ENCODE data around the gene NLRP4.
"Not testable (repeated sequence)": the region's sequence is repeated elsewhere in the genome, so short reads cannot be mapped to it uniquely, and the experiment has no call there.

Gene NLRP4

DNA sequence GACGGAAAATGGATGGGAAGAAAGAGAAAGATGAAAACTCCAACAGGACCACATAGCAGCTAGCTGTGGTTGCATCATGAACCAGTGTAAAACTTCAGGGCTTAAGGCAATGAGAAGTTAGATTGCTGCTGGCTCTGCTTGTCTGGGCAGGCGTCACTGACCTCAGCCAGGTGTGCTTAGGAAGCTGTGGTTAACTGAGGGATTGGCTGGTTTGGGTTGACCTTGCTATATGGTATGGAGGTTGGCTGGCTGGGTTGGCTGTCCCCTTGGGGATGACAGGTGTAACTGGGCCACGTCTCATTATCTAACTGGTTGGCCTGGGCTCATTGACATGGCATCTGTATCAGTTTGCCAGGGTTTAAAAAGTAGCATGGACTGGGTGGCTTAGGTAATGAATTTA, 40.9 kb downstream of the NLRP4 start:
- no peak overlapping the region for H3K27ac ChIP-seq
- H3K4me3 ChIP-seq = no peak overlapping the region

GRCh38 chr19:55882626-55883025, 46.3 kb downstream of the NLRP4 start:
- Histone ChIP-seq H3K4me3 (no peak overlapping the region), H3K27ac (no peak overlapping the region)

- no peak overlapping the region for H3K27ac ChIP-seq
- H3K4me3 ChIP-seq = no peak overlapping the region
Measured at GRCh38 chr19:55898911-55899310, 62.6 kb downstream of the NLRP4 start.

GRCh38 chr19:55901369-55902079, 65.2 kb downstream of the NLRP4 start:
- H3K4me3 ChIP-seq = no peak overlapping the region

GRCh38 chr19:55902080-55902751, 65.9 kb downstream of the NLRP4 start:
- H3K4me3 ChIP-seq = no peak overlapping the region
- no peak overlapping the region for H3K27ac ChIP-seq

More at GRCh38 chr19:55901369-55902079, 65.2 kb downstream of the NLRP4 start:
- H3K27ac ChIP-seq = no peak overlapping the region

DNA sequence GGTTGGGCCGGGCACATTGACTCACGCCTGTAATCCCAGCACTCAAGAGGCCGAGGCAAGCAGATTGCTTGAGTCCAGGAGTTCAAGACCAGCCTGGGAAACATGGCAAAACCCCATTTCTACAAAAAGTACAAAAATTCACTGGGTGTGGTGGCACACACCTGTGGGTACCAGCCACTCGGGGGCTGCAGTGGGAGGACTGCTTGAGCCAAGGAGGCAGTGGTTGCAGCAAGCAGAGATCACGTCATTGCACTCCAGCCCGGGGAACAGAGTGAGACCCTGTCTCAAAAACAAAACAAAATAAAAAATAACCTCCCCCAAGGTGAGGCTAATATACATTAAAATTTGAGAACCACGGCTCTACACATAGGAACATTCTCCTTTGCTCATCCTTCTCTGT, 70.9 kb downstream of the NLRP4 start:
- no peak overlapping the region for H3K27ac ChIP-seq
- no peak overlapping the region for H3K4me3 ChIP-seq

- H3K27ac ChIP-seq = no peak overlapping the region
- no peak overlapping the region for H3K4me3 ChIP-seq
Measured at GRCh38 chr19:55907746-55908145, 71.4 kb downstream of the NLRP4 start.

DNA sequence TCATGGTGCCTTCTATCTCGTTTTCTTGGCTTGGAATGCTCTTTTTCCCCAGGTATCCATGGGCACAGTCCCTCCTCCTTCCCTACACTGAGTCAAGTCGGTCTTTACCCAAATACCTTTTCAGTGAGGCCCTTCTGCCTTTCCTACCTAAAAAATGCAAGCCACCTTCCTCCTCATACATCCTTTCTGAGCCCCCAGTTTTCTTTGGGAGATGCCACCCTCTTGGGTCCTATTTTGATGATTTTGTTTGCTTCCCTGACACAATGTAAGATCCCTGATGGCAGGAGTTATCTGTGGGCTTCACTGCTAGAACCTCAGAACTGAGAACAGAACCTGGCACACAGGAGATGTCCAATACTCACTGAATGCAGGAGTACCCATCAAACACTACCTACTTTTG, 73.5 kb downstream of the NLRP4 start:
- H3K27ac ChIP-seq = no peak overlapping the region
- no peak overlapping the region for H3K4me3 ChIP-seq

GRCh38 chr19:55912916-55913315, 76.6 kb downstream of the NLRP4 start:
- H3K27ac ChIP-seq = no peak overlapping the region

DNA sequence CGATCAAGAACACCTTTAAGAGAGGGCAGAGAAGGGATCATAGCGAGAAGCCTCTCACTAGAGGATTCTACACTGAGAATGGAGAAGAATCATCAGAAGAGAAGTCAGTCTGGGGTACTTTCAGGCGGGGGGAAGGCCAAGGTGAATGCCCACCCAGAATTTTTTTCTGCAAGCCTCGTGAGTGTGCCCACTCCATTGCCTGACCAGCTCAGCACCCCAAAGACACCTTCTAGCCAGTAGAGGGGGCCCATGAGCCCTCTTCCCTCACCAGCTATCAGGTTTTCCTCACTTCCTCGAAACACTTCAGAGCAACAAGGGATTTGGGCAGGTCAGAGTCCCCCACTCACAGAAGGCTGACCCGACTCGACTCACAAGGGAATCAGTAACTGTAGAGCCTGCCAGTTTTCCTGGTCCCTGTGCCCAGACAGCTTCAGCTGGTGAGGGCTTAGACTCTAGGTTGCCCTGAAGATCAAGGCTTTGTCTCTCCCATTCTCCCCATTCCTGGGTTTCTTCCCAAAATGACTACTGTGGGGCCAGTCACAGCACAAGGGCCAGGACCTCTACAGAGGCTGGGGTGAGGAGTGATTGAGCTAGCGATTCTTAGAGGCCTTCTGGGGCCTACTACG, 77.4 kb downstream of the NLRP4 start:
- Histone ChIP-seq H3K4me3 (no peak overlapping the region), H3K27ac (no peak overlapping the region)

More at GRCh38 chr19:55912916-55913315, 76.6 kb downstream of the NLRP4 start:
- H3K4me3 ChIP-seq = no peak overlapping the region

GRCh38 chr19:55923556-55923955, 87.2 kb downstream of the NLRP4 start:
- Histone ChIP-seq H3K4me3 (no peak overlapping the region), H3K27ac (no peak overlapping the region)

DNA sequence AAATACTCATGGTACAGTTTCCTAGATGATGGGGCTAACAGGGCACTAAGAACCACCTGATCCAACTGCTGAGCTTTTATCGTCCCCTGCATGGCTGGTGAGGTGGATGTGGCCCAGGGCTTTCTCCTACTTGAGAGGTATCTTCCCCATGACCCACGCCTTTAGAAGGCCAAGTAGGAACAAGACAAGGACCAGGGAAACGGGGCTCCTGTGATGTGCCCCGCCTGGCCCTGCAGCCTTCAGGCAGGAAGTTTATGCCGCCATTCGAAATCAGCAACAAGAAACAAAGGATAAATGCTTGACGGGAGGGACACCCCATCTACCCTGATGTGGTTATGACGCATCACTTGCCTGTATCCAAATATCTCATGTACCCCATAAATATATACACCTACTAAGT, 91.7 kb downstream of the NLRP4 start:
- H3K27ac ChIP-seq = no peak overlapping the region
- no peak overlapping the region for H3K4me3 ChIP-seq

DNA sequence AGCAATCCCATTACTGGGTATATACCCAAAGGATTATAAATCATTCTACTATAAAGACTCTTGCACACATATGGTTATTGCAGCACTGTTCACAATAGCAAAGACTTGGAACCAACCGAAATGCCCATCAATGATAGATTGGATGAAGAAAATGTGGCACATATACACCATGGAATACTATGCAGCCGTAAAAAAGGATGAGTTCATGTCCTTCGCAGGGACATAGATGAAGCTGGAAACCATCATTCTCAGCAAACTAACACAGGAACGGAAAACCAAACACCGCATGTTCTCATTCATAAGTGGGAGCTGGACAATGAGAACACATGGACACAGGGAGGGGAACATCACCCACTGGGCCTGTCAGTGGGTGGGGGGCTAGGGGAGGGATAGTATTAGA, 92.9 kb downstream of the NLRP4 start:
- not testable (repeated sequence) for H3K4me3 ChIP-seq, H3K27ac ChIP-seq

- H3K27ac ChIP-seq = no peak overlapping the region
- no peak overlapping the region for H3K4me3 ChIP-seq
Measured at GRCh38 chr19:55930996-55931515, 94.7 kb downstream of the NLRP4 start.
